ENCODE results near the gene PES1. TPM values are rescaled to one million over a fixed set of nuclear protein-coding genes. Genes with fewer than 3 reads are reported as not detected.

The PES1 gene
- total RNA-seq, 1 donor from 2014 or later: 68.2 TPM

- Mint-ChIP-seq H3K4me3 (peak overlapping the region; percentile 85), H3K9me3 (no peaks in the 10 kb centered on the region), H3K36me3 (no peaks in the 10 kb centered on the region), H3K27ac (no peak overlapping the region), H3K4me1 (peaks cover 30% of the 10 kb centered on the region), H3K27me3 (ENCODE audit: low read depth) (no peaks in the 10 kb centered on the region)
- TF ChIP-seq CTCF (IDR thresholded peaks at IDR 0.05; ENCODE audit: unreplicated experiment): peak; percentile 61
- DNase-seq (ENCODE audit: low spot score in 2 of 2, unreplicated experiment in 2 of 2): no peak
These were observed 13.9 kb upstream of the PES1 start for GRCh38 chr22:30605449-30606110.

GRCh38 chr22:30604723-30605122 lies 13.0 kb upstream of the PES1 start:
- Mint-ChIP-seq H3K4me3 (no peak overlapping the region), H3K9me3 (no peaks in the 10 kb centered on the region), H3K27me3 (ENCODE audit: low read depth) (no peaks in the 10 kb centered on the region), H3K27ac (no peak overlapping the region), H3K36me3 (no peaks in the 10 kb centered on the region), H3K4me1 (peaks cover 30% of the 10 kb centered on the region)
- no peak for DNase-seq (ENCODE audit: low spot score in 2 of 2, unreplicated experiment in 2 of 2)
- TF ChIP-seq CTCF (IDR thresholded peaks at IDR 0.05; ENCODE audit: unreplicated experiment): no peak

- Mint-ChIP-seq H3K4me1 (peaks cover 24% of the 10 kb centered on the region), H3K9me3 (no peaks in the 10 kb centered on the region), H3K27me3 (ENCODE audit: low read depth) (no peaks in the 10 kb centered on the region), H3K36me3 (no peaks in the 10 kb centered on the region), H3K4me3 (no peak overlapping the region), H3K27ac (no peak overlapping the region)
- TF ChIP-seq CTCF (IDR thresholded peaks at IDR 0.05; ENCODE audit: unreplicated experiment): no peak
- DNase-seq (ENCODE audit: low spot score in 2 of 2, unreplicated experiment in 2 of 2): no peak
These were observed 12.1 kb upstream of the PES1 start for GRCh38 chr22:30603801-30604200.

GRCh38 chr22:30602049-30602448 lies 10.3 kb upstream of the PES1 start:
- no peak for TF ChIP-seq CTCF (IDR thresholded peaks at IDR 0.05; ENCODE audit: unreplicated experiment)
- no peaks in the 10 kb centered on the region for H3K36me3 Mint-ChIP-seq
- no peak for DNase-seq (ENCODE audit: low spot score in 2 of 2, unreplicated experiment in 2 of 2)

GRCh38 chr22:30601464-30601863 lies 9.8 kb upstream of the PES1 start:
- H3K27me3 Mint-ChIP-seq (ENCODE audit: low read depth): no peaks in the 10 kb centered on the region
- no peaks in the 10 kb centered on the region for H3K36me3 Mint-ChIP-seq
- H3K27ac Mint-ChIP-seq: no peak overlapping the region
- no peaks in the 10 kb centered on the region for H3K9me3 Mint-ChIP-seq
- no peak overlapping the region for H3K4me3 Mint-ChIP-seq
- H3K4me1 Mint-ChIP-seq: peaks cover 11% of the 10 kb centered on the region
- no peak for TF ChIP-seq CTCF (IDR thresholded peaks at IDR 0.05; ENCODE audit: unreplicated experiment)
- DNase-seq (ENCODE audit: low spot score in 2 of 2, unreplicated experiment in 2 of 2): no peak

More at GRCh38 chr22:30602049-30602448, 10.3 kb upstream of the PES1 start:
- Mint-ChIP-seq H3K4me1 (peaks cover 13% of the 10 kb centered on the region), H3K27me3 (ENCODE audit: low read depth) (no peaks in the 10 kb centered on the region), H3K4me3 (no peak overlapping the region), H3K9me3 (no peaks in the 10 kb centered on the region), H3K27ac (no peak overlapping the region)
